ENCODE measurements around the gene STON2. TPM values are rescaled to one million over a fixed set of nuclear protein-coding genes. Genes with fewer than 3 reads are reported as not detected.

STON2 gene
- total and polyA plus RNA-seq, 2 of the 13 experiments (the other 11 are each of a cell fraction or from before 2014, with no cell fraction given) = 2.1 to 11.0 TPM

GRCh38 chr14:81408595-81408994 lies 8.5 kb upstream of the STON2 start (continued):
- TF ChIP-seq, protein P1, sequence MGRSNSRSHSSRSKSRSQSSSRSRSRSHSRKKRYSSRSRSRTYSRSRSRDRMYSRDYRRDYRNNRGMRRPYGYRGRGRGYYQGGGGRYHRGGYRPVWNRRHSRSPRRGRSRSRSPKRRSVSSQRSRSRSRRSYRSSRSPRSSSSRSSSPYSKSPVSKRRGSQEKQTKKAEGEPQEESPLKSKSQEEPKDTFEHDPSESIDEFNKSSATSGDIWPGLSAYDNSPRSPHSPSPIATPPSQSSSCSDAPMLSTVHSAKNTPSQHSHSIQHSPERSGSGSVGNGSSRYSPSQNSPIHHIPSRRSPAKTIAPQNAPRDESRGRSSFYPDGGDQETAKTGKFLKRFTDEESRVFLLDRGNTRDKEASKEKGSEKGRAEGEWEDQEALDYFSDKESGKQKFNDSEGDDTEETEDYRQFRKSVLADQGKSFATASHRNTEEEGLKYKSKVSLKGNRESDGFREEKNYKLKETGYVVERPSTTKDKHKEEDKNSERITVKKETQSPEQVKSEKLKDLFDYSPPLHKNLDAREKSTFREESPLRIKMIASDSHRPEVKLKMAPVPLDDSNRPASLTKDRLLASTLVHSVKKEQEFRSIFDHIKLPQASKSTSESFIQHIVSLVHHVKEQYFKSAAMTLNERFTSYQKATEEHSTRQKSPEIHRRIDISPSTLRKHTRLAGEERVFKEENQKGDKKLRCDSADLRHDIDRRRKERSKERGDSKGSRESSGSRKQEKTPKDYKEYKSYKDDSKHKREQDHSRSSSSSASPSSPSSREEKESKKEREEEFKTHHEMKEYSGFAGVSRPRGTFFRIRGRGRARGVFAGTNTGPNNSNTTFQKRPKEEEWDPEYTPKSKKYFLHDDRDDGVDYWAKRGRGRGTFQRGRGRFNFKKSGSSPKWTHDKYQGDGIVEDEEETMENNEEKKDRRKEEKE (IDR thresholded peaks at IDR 0.05) = no peak
- TF ChIP-seq ZNF747 (CRISPR knock-in tag; IDR thresholded peaks at IDR 0.05; ENCODE audit: borderline replicate concordance) = no peak
- TF ChIP-seq ZBTB7A (CRISPR knock-in tag; IDR thresholded peaks at IDR 0.05) = no peak
- no peak for TF ChIP-seq ZBTB7B (CRISPR knock-in tag; IDR thresholded peaks at IDR 0.05)
- TF ChIP-seq, protein P2, sequence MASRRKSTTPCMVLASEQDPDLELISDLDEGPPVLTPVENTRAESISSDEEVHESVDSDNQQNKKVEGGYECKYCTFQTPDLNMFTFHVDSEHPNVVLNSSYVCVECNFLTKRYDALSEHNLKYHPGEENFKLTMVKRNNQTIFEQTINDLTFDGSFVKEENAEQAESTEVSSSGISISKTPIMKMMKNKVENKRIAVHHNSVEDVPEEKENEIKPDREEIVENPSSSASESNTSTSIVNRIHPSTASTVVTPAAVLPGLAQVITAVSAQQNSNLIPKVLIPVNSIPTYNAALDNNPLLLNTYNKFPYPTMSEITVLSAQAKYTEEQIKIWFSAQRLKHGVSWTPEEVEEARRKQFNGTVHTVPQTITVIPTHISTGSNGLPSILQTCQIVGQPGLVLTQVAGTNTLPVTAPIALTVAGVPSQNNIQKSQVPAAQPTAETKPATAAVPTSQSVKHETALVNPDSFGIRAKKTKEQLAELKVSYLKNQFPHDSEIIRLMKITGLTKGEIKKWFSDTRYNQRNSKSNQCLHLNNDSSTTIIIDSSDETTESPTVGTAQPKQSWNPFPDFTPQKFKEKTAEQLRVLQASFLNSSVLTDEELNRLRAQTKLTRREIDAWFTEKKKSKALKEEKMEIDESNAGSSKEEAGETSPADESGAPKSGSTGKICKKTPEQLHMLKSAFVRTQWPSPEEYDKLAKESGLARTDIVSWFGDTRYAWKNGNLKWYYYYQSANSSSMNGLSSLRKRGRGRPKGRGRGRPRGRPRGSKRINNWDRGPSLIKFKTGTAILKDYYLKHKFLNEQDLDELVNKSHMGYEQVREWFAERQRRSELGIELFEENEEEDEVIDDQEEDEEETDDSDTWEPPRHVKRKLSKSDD (CRISPR knock-in tag; IDR thresholded peaks at IDR 0.05; ENCODE audit: low read depth) = no peak
- TF ChIP-seq, protein P3, sequence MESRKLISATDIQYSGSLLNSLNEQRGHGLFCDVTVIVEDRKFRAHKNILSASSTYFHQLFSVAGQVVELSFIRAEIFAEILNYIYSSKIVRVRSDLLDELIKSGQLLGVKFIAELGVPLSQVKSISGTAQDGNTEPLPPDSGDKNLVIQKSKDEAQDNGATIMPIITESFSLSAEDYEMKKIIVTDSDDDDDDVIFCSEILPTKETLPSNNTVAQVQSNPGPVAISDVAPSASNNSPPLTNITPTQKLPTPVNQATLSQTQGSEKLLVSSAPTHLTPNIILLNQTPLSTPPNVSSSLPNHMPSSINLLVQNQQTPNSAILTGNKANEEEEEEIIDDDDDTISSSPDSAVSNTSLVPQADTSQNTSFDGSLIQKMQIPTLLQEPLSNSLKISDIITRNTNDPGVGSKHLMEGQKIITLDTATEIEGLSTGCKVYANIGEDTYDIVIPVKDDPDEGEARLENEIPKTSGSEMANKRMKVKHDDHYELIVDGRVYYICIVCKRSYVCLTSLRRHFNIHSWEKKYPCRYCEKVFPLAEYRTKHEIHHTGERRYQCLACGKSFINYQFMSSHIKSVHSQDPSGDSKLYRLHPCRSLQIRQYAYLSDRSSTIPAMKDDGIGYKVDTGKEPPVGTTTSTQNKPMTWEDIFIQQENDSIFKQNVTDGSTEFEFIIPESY (CRISPR knock-in tag; IDR thresholded peaks at IDR 0.05) = no peak
- no peak for TF ChIP-seq TBX2 (CRISPR knock-in tag; IDR thresholded peaks at IDR 0.05; ENCODE audit: borderline replicate concordance)
- TF ChIP-seq MZF1 (CRISPR knock-in tag; IDR thresholded peaks at IDR 0.05; ENCODE audit: borderline replicate concordance) = no peak
- TF ChIP-seq SIN3A (IDR thresholded peaks at IDR 0.05; ENCODE audit: borderline replicate concordance, low read depth, low read length) = no peak
- no peak for TF ChIP-seq TGIF2 (CRISPR knock-in tag; IDR thresholded peaks at IDR 0.05)
- no peak for TF ChIP-seq ARNT2 (CRISPR knock-in tag; IDR thresholded peaks at IDR 0.05; ENCODE audit: low read depth)
- TF ChIP-seq ZSCAN5A (CRISPR knock-in tag; IDR thresholded peaks at IDR 0.05; ENCODE audit: borderline replicate concordance) = no peak
- TF ChIP-seq PLSCR1 (CRISPR knock-in tag; IDR thresholded peaks at IDR 0.05; ENCODE audit: borderline replicate concordance) = no peak
- no peak for TF ChIP-seq THYN1 (CRISPR knock-in tag; IDR thresholded peaks at IDR 0.05; ENCODE audit: borderline replicate concordance, low read depth)
- TF ChIP-seq ZNF383 (CRISPR knock-in tag; IDR thresholded peaks at IDR 0.05; ENCODE audit: borderline replicate concordance) = no peak
- TF ChIP-seq, protein P4, sequence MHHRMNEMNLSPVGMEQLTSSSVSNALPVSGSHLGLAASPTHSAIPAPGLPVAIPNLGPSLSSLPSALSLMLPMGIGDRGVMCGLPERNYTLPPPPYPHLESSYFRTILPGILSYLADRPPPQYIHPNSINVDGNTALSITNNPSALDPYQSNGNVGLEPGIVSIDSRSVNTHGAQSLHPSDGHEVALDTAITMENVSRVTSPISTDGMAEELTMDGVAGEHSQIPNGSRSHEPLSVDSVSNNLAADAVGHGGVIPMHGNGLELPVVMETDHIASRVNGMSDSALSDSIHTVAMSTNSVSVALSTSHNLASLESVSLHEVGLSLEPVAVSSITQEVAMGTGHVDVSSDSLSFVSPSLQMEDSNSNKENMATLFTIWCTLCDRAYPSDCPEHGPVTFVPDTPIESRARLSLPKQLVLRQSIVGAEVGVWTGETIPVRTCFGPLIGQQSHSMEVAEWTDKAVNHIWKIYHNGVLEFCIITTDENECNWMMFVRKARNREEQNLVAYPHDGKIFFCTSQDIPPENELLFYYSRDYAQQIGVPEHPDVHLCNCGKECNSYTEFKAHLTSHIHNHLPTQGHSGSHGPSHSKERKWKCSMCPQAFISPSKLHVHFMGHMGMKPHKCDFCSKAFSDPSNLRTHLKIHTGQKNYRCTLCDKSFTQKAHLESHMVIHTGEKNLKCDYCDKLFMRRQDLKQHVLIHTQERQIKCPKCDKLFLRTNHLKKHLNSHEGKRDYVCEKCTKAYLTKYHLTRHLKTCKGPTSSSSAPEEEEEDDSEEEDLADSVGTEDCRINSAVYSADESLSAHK (CRISPR knock-in tag; IDR thresholded peaks at IDR 0.05; ENCODE audit: borderline replicate concordance) = no peak
